Stimulated activated naive B cell treated with anti-CD40 and anti-IgM and Interleukin-4, amounts not matched to agents 10 μg/mL and 1 μg/mL and 100 μg/mL, for 72 hours (primary cell): Measurements from ENCODE around the gene NHEJ1.

Experiments
- ATAC-seq, 2 donors: fragments of 150-1000 bp; cut with Tn5 transposase; replicated peaks; 2 replicates each; pipeline ENCODE4 v1.10.0; 2021; ENCODE audit warnings: moderate library complexity in 1 of 2
- DNase-seq: peaks from one replicate; pipeline ENCODE4 v3.0.0; 2021
- H3K27ac Mint-ChIP-seq: one replicate; pipeline ENCODE4 v1.8.0; 2022; ENCODE audit warnings: mild to moderate bottlenecking, mixed read lengths
- H3K27me3 Mint-ChIP-seq, 2 donors: one replicate each; pipeline ENCODE4 v1.8.0; 2022; ENCODE audit warnings: mixed read lengths in 2 of 2
- H3K36me3 Mint-ChIP-seq, 2 donors: one replicate each; pipeline ENCODE4 v1.8.0; 2022; ENCODE audit warnings: mixed read lengths in 2 of 2, mild to moderate bottlenecking in 1 of 2
- H3K4me1 Mint-ChIP-seq, 2 donors: one replicate each; pipeline ENCODE4 v1.8.0; 2022; ENCODE audit warnings: mixed read lengths in 2 of 2, mild to moderate bottlenecking in 1 of 2
- H3K4me3 Mint-ChIP-seq, 2 donors: one replicate each; pipeline ENCODE4 v1.8.0; 2022; ENCODE audit warnings: mild to moderate bottlenecking in 2 of 2, mixed read lengths in 2 of 2, moderate library complexity in 1 of 2
- H3K9me3 Mint-ChIP-seq, 2 donors: one replicate each; pipeline ENCODE4 v1.8.0; 2022; ENCODE audit warnings: mixed read lengths in 2 of 2, mild to moderate bottlenecking in 1 of 2

The NHEJ1 gene

DNA sequence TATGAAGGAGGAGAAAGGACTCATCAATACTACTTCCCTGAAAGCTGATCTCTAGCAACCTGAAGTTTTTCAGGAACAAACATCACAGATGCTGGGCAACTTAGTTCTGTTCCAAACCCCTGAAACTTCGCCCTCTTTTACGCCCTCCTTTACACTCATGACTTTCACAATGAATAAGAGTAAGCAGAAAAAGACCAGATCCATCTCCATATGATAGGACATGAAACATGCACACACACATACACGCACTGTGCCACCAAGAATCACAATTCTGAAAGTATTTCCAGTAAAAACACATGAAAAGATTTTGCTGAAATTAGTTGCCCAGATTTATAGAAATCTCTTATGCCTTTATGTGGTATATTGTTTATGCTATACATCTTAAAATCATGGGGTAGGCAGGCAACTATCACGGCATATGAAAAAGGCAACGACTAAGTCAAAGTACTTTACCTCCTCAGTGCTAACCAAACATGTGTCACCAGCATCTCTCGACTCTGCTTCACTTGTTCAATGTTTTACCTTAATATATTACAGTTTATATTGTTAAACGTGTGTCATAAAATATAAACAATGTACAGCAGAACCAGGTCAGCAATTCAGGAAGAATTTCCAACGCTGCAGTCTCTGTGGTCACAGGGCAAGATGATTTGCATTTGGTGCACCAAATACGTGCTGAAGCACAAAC lies 47.8 kb downstream of the NHEJ1 start:
- H3K9me3 Mint-ChIP-seq, result no peaks in the 10 kb centered on the region
- no peak overlapping the region for H3K4me3 Mint-ChIP-seq
- H3K36me3 Mint-ChIP-seq, result peaks cover 13 to 27% of the 10 kb centered on the region in 2 donors
- DNase-seq (no peak), ATAC-seq (no peak)
- no peak overlapping the region for H3K27ac Mint-ChIP-seq
- H3K4me1 Mint-ChIP-seq, result peaks cover 15 to 17% of the 10 kb centered on the region in 2 donors
- no peaks in the 10 kb centered on the region for H3K27me3 Mint-ChIP-seq

DNA sequence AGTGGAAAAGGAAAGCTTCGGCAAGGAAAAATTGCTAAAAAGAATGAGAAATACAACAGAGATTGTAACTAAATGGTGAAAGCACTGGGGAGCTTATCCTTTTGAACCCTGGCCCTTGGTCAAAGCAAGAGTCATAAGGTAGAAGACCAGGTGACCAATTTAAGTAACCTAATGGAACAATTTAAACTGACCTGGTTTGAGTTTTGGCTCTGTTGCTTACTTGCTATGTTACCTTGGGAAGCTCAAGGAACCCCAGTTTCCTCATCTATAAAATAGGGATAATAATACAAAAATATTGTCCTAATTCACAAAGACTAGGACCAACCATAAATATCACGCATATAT lies 48.6 kb downstream of the NHEJ1 start:
- Mint-ChIP-seq H3K4me3 (no peak overlapping the region), H3K36me3 (peaks cover 11 to 27% of the 10 kb centered on the region in 2 donors), H3K27me3 (no peaks in the 10 kb centered on the region), H3K9me3 (no peaks in the 10 kb centered on the region), H3K4me1 (peaks cover 15 to 16% of the 10 kb centered on the region in 2 donors), H3K27ac (no peak overlapping the region)
- ATAC-seq (no peak), DNase-seq (no peak)

DNA sequence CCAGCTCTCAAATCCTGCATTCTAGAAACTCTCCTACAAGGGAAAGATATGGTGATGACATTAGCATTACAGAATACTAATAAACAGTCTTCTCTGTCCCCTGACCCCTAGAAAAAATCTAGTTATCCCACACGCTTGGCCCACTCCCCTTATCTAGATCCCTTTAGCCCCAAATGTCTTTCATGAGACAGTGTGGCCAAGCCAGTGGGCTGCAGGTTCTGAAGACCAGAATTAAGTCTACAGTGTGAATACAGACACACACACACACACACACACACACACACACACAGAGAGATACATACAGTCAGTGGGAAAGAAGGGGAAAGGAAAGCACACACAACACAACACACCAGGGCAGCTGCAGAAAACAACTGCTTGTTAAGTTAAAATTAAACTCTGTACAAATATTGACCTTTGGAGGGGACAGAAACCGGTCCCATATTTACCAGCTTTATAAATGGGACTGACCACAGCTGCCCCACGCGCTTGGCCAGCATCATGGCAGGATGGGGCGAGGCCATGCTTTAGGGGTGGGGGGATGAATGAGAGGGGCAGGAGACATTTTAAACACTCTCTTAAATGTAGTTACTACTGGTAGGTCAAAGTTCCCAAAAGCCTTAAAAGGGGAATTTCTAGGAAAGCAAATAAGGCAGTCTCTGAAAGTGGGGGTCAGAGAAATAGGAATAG lies 49.1 kb downstream of the NHEJ1 start:
- H3K27ac Mint-ChIP-seq, result no peak overlapping the region
- H3K9me3 Mint-ChIP-seq, result no peaks in the 10 kb centered on the region
- no peak for ATAC-seq
- H3K4me1 Mint-ChIP-seq, result peaks cover 15% of the 10 kb centered on the region in 2 donors
- no peaks in the 10 kb centered on the region for H3K27me3 Mint-ChIP-seq
- DNase-seq, result no peak
- no peak overlapping the region for H3K4me3 Mint-ChIP-seq
- peaks cover 10 to 28% of the 10 kb centered on the region in 2 donors for H3K36me3 Mint-ChIP-seq

DNA sequence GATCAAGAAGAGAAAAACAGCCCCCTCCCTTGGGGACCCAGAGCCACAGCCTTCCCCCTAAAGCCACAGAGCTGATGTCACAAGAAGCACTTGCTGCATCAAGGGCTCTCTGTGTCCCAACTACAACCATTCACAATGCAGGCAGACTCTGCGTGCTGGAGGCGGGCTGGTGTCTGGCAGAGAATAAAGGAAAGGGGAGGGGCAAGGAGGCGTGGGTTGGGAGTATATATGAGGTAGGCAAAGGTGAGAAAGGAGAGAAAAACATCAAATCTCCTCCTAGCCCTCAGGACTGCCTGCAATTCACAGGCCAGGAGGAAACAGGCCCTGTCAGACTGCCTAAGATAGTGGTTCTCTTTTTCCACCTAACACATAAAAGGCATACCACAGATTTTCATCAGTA lies 51.1 kb downstream of the NHEJ1 start:
- no peaks in the 10 kb centered on the region for H3K9me3 Mint-ChIP-seq
- H3K27me3 Mint-ChIP-seq, result no peaks in the 10 kb centered on the region
- no peak overlapping the region for H3K4me3 Mint-ChIP-seq
- ATAC-seq, result no peak
- H3K4me1 Mint-ChIP-seq, result peaks cover 6 to 16% of the 10 kb centered on the region in 2 donors
- no peak for DNase-seq
- H3K36me3 Mint-ChIP-seq, result peaks cover 9 to 22% of the 10 kb centered on the region in 2 donors
- H3K27ac Mint-ChIP-seq, result no peak overlapping the region

DNA sequence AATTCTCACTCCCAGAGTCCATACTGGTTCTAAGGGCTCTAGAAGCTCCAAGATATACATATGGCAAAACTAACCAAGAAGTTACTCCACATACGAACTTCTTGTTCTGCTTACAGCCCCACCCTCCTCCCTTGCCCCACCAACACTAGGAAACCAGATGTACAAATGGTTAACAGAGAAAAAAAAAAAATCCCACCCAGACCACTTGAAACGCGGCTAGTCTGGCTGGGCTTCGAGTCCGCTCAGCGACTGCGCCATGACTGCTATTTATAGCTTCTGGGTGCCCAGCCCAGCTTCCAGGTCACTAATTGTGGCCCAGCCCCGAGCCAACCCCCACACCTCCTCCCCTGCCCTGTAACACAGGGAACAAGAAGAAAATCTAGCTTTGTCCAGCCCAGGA lies 52.9 kb downstream of the NHEJ1 start:
- DNase-seq (no peak), ATAC-seq (no peak)
- no peak overlapping the region for H3K4me3 Mint-ChIP-seq
- no peak overlapping the region for H3K27ac Mint-ChIP-seq
- H3K36me3 Mint-ChIP-seq, result peaks cover 15 to 21% of the 10 kb centered on the region in 2 donors
- H3K9me3 Mint-ChIP-seq, result no peaks in the 10 kb centered on the region
- no peaks in the 10 kb centered on the region for H3K27me3 Mint-ChIP-seq
- peaks cover 12 to 19% of the 10 kb centered on the region in 2 donors for H3K4me1 Mint-ChIP-seq

DNA sequence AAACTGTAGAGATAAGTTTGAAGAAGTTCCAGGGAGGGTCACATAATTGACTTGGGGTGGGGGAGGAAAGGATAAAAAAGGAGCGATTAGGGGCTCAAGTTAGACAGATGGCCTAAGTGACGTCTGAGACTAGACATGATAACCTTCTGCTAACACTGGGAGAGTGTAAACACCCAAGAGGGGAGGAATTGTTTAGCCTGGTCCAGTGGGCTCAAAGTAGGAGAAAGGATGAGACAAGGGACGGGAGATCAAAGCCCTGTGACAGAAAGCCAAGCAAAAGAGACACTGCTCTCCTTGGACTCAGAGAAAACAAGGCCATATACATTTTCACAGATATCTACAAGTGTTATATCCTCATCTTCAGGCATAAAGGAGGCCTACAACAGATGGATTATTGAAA lies 54.4 kb downstream of the NHEJ1 start:
- no peak overlapping the region for H3K27ac Mint-ChIP-seq
- no peak overlapping the region for H3K4me3 Mint-ChIP-seq
- H3K27me3 Mint-ChIP-seq, result no peaks in the 10 kb centered on the region
- no peak for ATAC-seq
- peaks cover 16% of the 10 kb centered on the region in 2 donors for H3K36me3 Mint-ChIP-seq
- peaks cover 7 to 13% of the 10 kb centered on the region in 2 donors for H3K4me1 Mint-ChIP-seq
- no peaks in the 10 kb centered on the region for H3K9me3 Mint-ChIP-seq
- DNase-seq, result no peak

DNA sequence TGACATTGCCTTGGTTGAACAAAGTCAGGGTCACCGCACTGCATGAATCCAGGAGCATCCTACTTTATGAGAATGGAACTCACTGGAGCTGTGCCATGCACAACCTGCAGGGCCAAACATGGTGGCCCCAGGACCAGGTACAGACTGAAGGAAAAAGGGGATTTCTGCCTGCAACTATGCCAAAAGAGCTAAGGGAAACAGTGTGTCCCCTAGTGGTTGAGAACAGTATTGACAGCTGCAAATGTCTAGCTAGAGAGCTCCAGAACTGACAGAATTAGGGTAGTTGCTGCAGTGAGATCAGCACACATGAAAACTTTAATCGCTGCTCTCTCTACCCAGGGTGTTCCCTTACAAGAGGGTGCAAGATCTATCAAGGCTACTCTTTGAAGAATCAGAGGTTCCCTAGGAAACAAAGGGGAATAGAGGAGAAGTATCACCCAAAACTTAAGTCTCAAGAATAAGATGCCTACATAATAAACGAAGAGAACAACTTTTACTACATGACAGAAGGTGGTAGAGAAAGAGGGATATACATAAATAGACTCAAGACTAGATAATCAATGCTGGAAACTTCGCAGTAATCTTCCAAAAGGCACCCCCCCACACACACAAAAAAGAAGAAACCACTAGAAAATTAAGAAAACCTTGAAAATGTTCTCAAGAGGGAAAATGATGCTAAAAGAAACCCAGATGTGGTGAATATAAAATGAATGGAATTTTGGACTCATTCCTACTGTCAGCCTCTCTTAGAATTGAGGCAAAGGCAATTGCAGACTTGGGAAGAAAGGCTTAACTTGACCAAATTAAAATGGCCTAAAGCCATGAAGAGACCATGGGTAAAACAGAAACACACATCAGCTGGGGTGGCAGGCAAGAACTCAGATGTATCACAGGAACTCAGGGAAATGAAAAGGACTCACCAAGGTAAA lies 56.2 kb downstream of the NHEJ1 start:
- peaks cover 7 to 12% of the 10 kb centered on the region in 2 donors for H3K4me1 Mint-ChIP-seq
- DNase-seq, result peak; percentile 1
- H3K27ac Mint-ChIP-seq, result no peak overlapping the region

DNA sequence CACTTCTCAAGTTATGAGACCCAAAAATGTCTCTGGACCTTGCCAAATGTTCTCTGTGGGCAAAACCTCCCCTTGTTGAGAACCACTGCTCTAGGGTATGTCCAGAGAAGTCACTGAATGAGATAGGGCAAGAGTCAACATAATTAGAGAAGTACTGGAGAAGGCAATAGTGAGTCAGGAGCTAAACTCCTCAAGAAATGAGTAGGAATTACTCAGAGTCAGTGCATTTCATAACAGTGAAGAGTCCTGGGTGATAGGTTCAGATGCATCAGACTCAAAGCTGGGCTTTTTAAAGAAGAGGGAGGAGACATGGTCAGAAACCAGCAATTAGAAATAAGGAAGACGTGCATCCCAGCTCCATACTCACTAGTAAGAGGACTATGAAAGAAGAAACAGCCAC lies 61.3 kb downstream of the NHEJ1 start:
- Mint-ChIP-seq H3K27me3 (no peaks in the 10 kb centered on the region), H3K27ac (no peak overlapping the region), H3K9me3 (no peaks in the 10 kb centered on the region), H3K36me3 (peaks cover 9 to 10% of the 10 kb centered on the region in 2 donors), H3K4me1 (peaks cover 4 to 5% of the 10 kb centered on the region in 2 donors), H3K4me3 (no peak overlapping the region)
- ATAC-seq (no peak), DNase-seq (no peak)

More for the DNA sequence above, 56.2 kb downstream of the NHEJ1 start:
- no peak overlapping the region for H3K4me3 Mint-ChIP-seq
- peak; percentile 61 to 76 for ATAC-seq
- H3K9me3 Mint-ChIP-seq, result no peaks in the 10 kb centered on the region
- H3K27me3 Mint-ChIP-seq, result no peaks in the 10 kb centered on the region
- peaks cover 10 to 12% of the 10 kb centered on the region in 2 donors for H3K36me3 Mint-ChIP-seq

DNA sequence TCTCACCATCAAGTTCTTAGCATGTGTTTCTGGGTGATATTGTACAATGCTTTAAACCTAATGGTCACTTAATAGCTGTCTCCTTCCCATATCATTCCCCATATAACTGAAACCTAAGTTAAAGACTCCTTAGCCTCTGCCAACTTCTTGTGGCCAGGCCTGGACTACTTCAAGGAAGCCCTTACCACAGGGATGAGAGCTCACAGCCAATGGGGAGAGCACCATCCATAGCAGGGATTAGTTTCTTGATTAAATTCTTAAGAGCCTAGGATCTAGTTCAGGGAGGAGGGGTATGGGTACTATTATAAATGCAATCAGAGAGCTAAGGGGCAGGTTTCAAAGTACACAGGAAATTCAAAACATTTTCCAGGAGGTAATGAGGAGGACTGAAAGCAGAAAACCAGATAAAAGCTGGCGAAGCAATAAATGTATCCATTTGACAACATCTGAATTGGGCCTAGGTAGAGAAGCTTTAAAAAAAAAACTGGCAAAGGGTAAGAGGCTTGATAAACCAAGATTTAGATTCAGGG lies 65.1 kb downstream of the NHEJ1 start:
- Mint-ChIP-seq H3K36me3 (peaks cover 9 to 20% of the 10 kb centered on the region in 2 donors), H3K27me3 (no peaks in the 10 kb centered on the region), H3K9me3 (no peaks in the 10 kb centered on the region), H3K4me1 (no peaks in the 10 kb centered on the region), H3K27ac (no peak overlapping the region), H3K4me3 (no peak overlapping the region)
- no peak for ATAC-seq
- DNase-seq, result no peak

DNA sequence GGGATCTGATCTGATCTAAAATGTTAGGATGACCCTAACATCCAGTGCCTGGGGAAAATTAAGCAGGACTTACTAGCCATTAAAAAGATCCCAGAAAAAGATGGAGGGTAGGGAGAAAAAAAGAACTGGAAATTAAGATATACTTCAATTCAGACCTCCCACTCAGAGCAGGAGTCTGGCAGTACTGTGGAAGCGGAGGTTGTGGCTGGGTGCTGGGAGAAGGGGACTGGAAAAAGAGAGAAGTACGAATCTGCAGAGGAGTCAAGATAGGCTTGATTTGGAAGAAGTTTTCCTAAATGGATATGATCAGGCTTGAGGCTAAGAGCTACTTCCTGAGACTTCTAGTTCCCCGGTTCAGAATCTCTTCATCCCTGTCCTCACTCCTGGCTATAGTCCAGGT lies 66.4 kb downstream of the NHEJ1 start:
- Mint-ChIP-seq H3K4me3 (no peak overlapping the region), H3K27me3 (no peaks in the 10 kb centered on the region), H3K27ac (no peak overlapping the region), H3K36me3 (peaks cover 11 to 28% of the 10 kb centered on the region in 2 donors), H3K9me3 (no peaks in the 10 kb centered on the region), H3K4me1 (no peaks in the 10 kb centered on the region)
- DNase-seq, result no peak
- ATAC-seq, result no peak

DNA sequence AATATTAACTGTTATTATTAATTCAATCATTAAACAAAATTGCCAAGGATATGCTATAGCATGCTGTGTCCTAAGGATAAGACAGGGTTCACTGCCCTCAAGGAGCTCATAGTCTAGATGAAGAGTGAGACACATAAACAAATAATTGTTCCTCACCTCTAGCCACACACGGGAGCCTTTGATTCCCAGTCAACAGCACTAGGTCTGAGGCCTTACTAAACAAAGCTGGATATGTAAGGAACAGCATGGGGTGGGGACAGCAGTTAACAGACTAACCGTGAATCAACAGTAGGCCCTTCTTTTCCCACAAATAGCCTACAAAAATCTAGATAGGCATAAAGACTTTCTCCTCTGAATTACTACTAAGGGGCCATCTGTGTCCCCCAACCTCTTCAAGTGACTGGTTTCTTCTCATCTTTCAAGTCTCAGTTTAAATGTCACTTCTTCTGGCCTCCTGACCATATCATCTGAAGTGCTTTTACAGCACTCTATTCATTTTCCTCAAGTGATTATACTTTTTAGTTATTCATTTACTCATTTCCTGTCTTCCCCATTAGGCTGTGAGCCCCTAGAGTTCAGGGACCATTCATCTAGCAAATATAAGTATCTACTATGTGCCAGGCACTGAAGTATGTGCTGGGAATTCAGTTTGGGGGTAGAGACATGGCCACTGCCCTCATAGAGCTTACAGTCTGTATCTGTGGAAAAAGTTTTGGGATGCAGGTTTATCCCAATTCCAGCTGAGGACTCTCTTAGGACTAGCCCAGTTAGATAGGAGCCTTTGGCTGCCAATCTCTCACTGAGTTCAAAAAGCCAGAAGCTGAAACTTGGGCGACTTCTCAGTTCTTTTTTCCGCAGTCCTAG lies 69.9 kb downstream of the NHEJ1 start:
- H3K36me3 Mint-ChIP-seq, result peaks cover 16 to 42% of the 10 kb centered on the region in 2 donors
- DNase-seq (no peak), ATAC-seq (no peak)
- H3K4me3 Mint-ChIP-seq, result no peak overlapping the region
- H3K9me3 Mint-ChIP-seq, result no peaks in the 10 kb centered on the region
- H3K4me1 Mint-ChIP-seq, result peaks cover 6 to 15% of the 10 kb centered on the region in 2 donors
- H3K27me3 Mint-ChIP-seq, result no peaks in the 10 kb centered on the region
- H3K27ac Mint-ChIP-seq, result no peak overlapping the region

DNA sequence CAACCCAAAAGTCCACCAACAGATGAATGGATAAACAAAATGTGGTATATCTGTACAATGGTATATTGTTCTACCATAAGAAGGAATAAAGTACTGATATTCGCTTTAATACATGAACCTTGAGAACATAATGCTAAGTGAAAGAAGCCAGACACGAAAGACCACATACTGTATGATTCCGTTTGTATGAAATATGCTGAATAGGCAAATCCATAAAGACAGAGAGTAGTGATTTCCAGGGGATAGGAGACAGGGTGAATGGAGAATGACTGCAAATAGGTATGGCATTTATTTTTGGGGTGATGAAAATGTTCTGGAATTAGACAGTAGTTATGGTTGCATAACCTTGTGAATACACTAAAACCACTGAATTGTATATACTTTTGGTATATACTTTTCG lies 71.3 kb downstream of the NHEJ1 start:
- Mint-ChIP-seq H3K27me3 (no peaks in the 10 kb centered on the region), H3K36me3 (peaks cover 19 to 43% of the 10 kb centered on the region in 2 donors), H3K4me1 (peaks cover 6 to 15% of the 10 kb centered on the region in 2 donors), H3K27ac (no peak overlapping the region), H3K4me3 (no peak overlapping the region), H3K9me3 (no peaks in the 10 kb centered on the region)
- ATAC-seq (no peak), DNase-seq (no peak)

DNA sequence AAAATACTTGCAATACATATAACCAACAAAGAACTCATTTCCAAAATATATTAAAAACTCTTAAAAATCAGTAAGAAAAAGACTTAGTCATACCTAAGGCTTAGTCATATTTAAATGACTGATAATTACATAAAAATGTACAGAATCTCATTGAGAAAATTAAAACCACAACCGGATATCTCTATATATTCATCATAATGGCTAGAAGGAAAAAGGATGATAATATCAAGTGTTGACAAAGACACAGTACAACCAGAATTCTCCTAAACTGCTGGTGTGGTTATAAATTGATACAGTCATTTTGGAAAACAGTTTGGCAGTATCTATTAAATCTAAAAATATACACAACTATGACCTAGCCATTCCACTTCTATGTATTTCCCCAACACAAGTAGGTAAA lies 72.8 kb downstream of the NHEJ1 start:
- ATAC-seq (no peak), DNase-seq (no peak)
- no peak overlapping the region for H3K4me3 Mint-ChIP-seq
- no peaks in the 10 kb centered on the region for H3K27me3 Mint-ChIP-seq
- peaks cover 6 to 15% of the 10 kb centered on the region in 2 donors for H3K4me1 Mint-ChIP-seq
- H3K27ac Mint-ChIP-seq, result no peak overlapping the region
- no peaks in the 10 kb centered on the region for H3K9me3 Mint-ChIP-seq
- H3K36me3 Mint-ChIP-seq, result peaks cover 10 to 34% of the 10 kb centered on the region in 2 donors
